SK-N-SH (cell line): ENCODE results near the gene PRCC. TPM values are rescaled to one million over a fixed set of nuclear protein-coding genes. Genes with fewer than 3 reads are reported as not detected.

ENCODE experiments used
- CTCF ChIA-PET: fragments of 300-600, 350-600 bp; formaldehyde crosslinking; extraction: SDS; loops from one replicate; lab custom pipeline; 2021; lab: Yijun Ruan, JAX
- POLR2A ChIA-PET: fragments of 350-600 bp; sonication (Branson Sonifier 250); formaldehyde crosslinking; extraction: SDS; loops from one replicate; lab custom pipeline; 2020; ENCODE audit warnings: antibody characterized with exemption, inconsistent platforms; lab: Yijun Ruan, JAX
- DNase-seq: peaks from one replicate; pipeline ENCODE4 v3.0.0; 2012
- H2AFZ ChIP-seq: fragments of 200-600 bp; sonication (generic); 2 replicates; pipeline ENCODE4 v1.8.1; 2016; ENCODE audit warnings: antibody characterized with exemption, mild to moderate bottlenecking, low read depth
- H3F3A ChIP-seq: fragments of 200-600 bp; sonication (generic); replicated peaks from 2 replicates; pipeline ENCODE3; 2016; ENCODE audit warnings: antibody characterized with exemption, mild to moderate bottlenecking; ENCODE audit not compliant: insufficient read depth
- H3K27ac ChIP-seq, 2 experiments: fragments of 200-500 bp in 1 of 2; fragments of 200-600 bp in 1 of 2; sonication (Bioruptor generic) in 1 of 2; sonication (generic), shearing (Covaris generic) in 1 of 2; 2 replicates each; pipeline versions ENCODE4 v1.5.1 to v1.6.1; 2014 to 2016; ENCODE audit warnings: low read depth in 2 of 2, inconsistent platforms in 1 of 2, low read length in 1 of 2, mild to moderate bottlenecking in 1 of 2, mixed read lengths in 1 of 2
- H3K27me3 ChIP-seq: fragments of 200-600 bp; sonication (generic), shearing (Covaris generic); 2 replicates; pipeline ENCODE4 v1.6.1; 2016; ENCODE audit warnings: mixed run types; ENCODE audit not compliant: insufficient read depth
- H3K36me3 ChIP-seq, 2 experiments: fragments of 200-500 bp in 1 of 2; fragments of 200-600 bp in 1 of 2; sonication (Bioruptor generic) in 1 of 2; sonication (generic) in 1 of 2; replicated peaks in 1 of 2; 2 replicates each; pipeline versions ENCODE3 to v1.5.1; 2014 to 2016; ENCODE audit warnings: low read length in 1 of 2, mild to moderate bottlenecking in 1 of 2; ENCODE audit not compliant: insufficient read depth in 2 of 2, control insufficient read depth in 1 of 2
- H3K4me1 ChIP-seq, 2 experiments: fragments of 200-500 bp in 1 of 2; fragments of 200-600 bp in 1 of 2; sonication (Bioruptor generic) in 1 of 2; sonication (generic), shearing (Covaris generic) in 1 of 2; 2 replicates each; pipeline versions ENCODE4 v1.5.1 to v1.6.1; 2014 to 2016; ENCODE audit warnings: low read depth in 1 of 2, low read length in 1 of 2, mixed run types in 1 of 2; ENCODE audit not compliant: insufficient read depth in 2 of 2, control insufficient read depth in 1 of 2
- H3K4me2 ChIP-seq: fragments of 200-600 bp; sonication (generic), shearing (Covaris generic); 2 replicates; pipeline ENCODE4 v1.6.1; 2017; ENCODE audit warnings: mixed run types
- H3K4me3 ChIP-seq, 2 experiments: fragments of 200-500 bp in 1 of 2; fragments of 200-600 bp in 1 of 2; sonication (Bioruptor generic) in 1 of 2; sonication (generic), shearing (Covaris generic) in 1 of 2; 2 replicates each; pipeline versions ENCODE4 v1.5.1 to v1.8.1; 2014 to 2016; ENCODE audit warnings: low read depth in 2 of 2, inconsistent platforms in 1 of 2, low read length in 1 of 2, mild to moderate bottlenecking in 1 of 2, mixed read lengths in 1 of 2, moderate library complexity in 1 of 2
- H3K79me2 ChIP-seq: fragments of 200-600 bp; sonication (generic); 2 replicates; pipeline ENCODE4 v1.8.1; 2017; ENCODE audit warnings: mild to moderate bottlenecking; ENCODE audit not compliant: insufficient read depth
- H3K9ac ChIP-seq: fragments of 200-600 bp; sonication (generic); 2 replicates; pipeline ENCODE4 v1.6.1; 2017; ENCODE audit warnings: mixed run types
- H3K9me2 ChIP-seq: fragments of 200-600 bp; sonication (generic); 2 replicates; pipeline ENCODE4 v1.6.1; 2017; ENCODE audit warnings: mixed run types
- H3K9me3 ChIP-seq: fragments of 200-600 bp; sonication (generic); 2 replicates; pipeline ENCODE4 v1.6.1; 2017; ENCODE audit warnings: mixed run types, mild to moderate bottlenecking, moderate library complexity
- H4K20me1 ChIP-seq: fragments of 200-600 bp; sonication (generic); 2 replicates; pipeline ENCODE4 v1.6.1; 2017; ENCODE audit warnings: mild to moderate bottlenecking, mixed run types; ENCODE audit not compliant: insufficient read depth
- CHD2 ChIP-seq: fragments of 150-350 bp; IDR thresholded peaks from 2 replicates; pipeline ENCODE4 v1.6.1; 2018; ENCODE audit warnings: low read length; ENCODE audit not compliant: partially characterized antibody
- EP300 ChIP-seq, 2 experiments: IDR thresholded peaks; 2 replicates each; pipeline versions ENCODE4 v1.4.0 to v1.6.1; 2012; ENCODE audit warnings: borderline replicate concordance in 1 of 2, low read depth in 1 of 2, low read length in 1 of 2
- EZH2phosphoT487 ChIP-seq: fragments of 200-600 bp; sonication (generic); IDR thresholded peaks from 2 replicates; pipeline ENCODE4 v1.6.1; 2017; ENCODE audit warnings: low read depth, mixed run types, mild to moderate bottlenecking, antibody characterized with exemption, moderate library complexity, borderline replicate concordance
- FOXJ3 ChIP-seq: sonication (generic); formaldehyde crosslinking; IDR thresholded peaks from 2 replicates; pipeline ENCODE4 v1.5.1; 2020; ENCODE audit warnings: mild to moderate bottlenecking, missing genetic modification reagents
- MXI1 ChIP-seq: IDR thresholded peaks from 2 replicates; pipeline ENCODE4 v1.6.1; 2012; ENCODE audit warnings: mild to moderate bottlenecking, low read depth, low read length, improper control_type of control experiment
- RAD21 ChIP-seq: IDR thresholded peaks from 2 replicates; pipeline ENCODE4 v1.6.1; 2012; ENCODE audit warnings: mild to moderate bottlenecking, low read length
- RCOR1 ChIP-seq: fragments of 150-350 bp; IDR thresholded peaks from 2 replicates; pipeline ENCODE4 v1.6.1; 2017; ENCODE audit warnings: antibody characterized with exemption, low read length
- TEAD4 ChIP-seq: IDR thresholded peaks from 2 replicates; pipeline ENCODE4 v1.4.0; 2012; ENCODE audit warnings: mild to moderate bottlenecking, borderline replicate concordance; ENCODE audit not compliant: insufficient read depth
- YY1 ChIP-seq: IDR thresholded peaks from 2 replicates; pipeline ENCODE4 v1.4.0; 2012; ENCODE audit warnings: low read depth, mild to moderate bottlenecking
- WGBS: methylation state at CpG from one replicate; pipeline ENCODE4 v1.1.6; 2017; ENCODE audit warnings: low lambda C conversion rate; 5-methylcytosine and 5-hydroxymethylcytosine counted together
- polyA plus RNA-seq, 3 experiments: library from polyadenylated mRNA; depleted of rRNA; stranded (reverse); fragments of >200 nt; gene quantifications; 2 replicates each; pipeline ENCODE4 v1.2.3, GENCODE V29; 2012
- TF ChIP-seq, protein P1 (sequence below): fragments of 200-600 bp; sonication (generic); IDR thresholded peaks from 2 replicates; pipeline ENCODE4 v1.6.1; 2017; ENCODE audit warnings: antibody characterized with exemption, mild to moderate bottlenecking, moderate library complexity
- TF ChIP-seq, protein P2 (sequence below): fragments of 150-350 bp; IDR thresholded peaks from 2 replicates; pipeline ENCODE4 v1.6.1; 2017; ENCODE audit warnings: antibody characterized with exemption, low read length, low read depth, borderline replicate concordance
- TF ChIP-seq, protein P3 (sequence below): IDR thresholded peaks from 2 replicates; pipeline ENCODE4 v1.4.0; 2012; ENCODE audit warnings: low read depth, borderline replicate concordance

PRCC gene
- polyA plus RNA-seq, 1 of the 3 experiments (the other 2 are of a cell fraction): 39.2 TPM

DNA sequence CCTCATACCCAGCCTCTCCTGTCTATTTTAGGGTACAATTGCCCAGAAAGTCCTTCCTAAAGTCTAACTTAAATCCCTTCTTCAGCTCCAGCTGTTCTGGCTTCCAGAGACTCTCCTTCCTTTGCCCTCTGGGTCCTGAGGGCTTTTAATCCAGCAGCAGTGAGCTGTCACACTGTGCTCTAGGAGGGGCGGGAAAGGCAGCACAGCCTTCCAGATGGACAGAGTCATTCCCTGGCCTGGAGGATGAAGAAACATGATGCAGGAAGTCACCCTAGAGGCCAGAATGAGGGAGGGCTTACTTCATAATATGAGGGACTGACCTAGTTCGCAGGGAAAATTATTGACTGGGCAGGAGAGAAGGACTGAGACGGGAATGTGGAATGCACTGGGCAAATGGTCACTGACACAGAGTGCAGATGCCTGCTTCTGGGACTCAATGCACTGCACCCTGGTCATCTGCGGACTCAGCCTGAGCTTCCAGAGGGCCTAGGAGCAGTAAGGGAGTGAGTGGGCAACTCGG, 48.0 kb downstream of the PRCC start:
- DNase-seq: peak; percentile 85
- POLR2A ChIA-PET: interaction anchor here (0.8 to 0.9 kb wide), 3 partner anchors 13 to 45 kb away, joined by 3 to 4 read pairs (median 3); no protein-coding TSS in a partner anchor
- H3K27ac ChIP-seq: peak overlapping the region in 1 of 2 experiments; percentile 61; a peak in 3 of 4 replicates
- H3K4me2 ChIP-seq: peak overlapping the region; percentile 20; the same call in 1 of the 2 replicates
- TF ChIP-seq, protein P1, sequence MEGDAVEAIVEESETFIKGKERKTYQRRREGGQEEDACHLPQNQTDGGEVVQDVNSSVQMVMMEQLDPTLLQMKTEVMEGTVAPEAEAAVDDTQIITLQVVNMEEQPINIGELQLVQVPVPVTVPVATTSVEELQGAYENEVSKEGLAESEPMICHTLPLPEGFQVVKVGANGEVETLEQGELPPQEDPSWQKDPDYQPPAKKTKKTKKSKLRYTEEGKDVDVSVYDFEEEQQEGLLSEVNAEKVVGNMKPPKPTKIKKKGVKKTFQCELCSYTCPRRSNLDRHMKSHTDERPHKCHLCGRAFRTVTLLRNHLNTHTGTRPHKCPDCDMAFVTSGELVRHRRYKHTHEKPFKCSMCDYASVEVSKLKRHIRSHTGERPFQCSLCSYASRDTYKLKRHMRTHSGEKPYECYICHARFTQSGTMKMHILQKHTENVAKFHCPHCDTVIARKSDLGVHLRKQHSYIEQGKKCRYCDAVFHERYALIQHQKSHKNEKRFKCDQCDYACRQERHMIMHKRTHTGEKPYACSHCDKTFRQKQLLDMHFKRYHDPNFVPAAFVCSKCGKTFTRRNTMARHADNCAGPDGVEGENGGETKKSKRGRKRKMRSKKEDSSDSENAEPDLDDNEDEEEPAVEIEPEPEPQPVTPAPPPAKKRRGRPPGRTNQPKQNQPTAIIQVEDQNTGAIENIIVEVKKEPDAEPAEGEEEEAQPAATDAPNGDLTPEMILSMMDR: peak; percentile 13; the same call in 1 of the 2 replicates
- TF ChIP-seq YY1: no peak
- TF ChIP-seq CHD2: peak; percentile 12
- TF ChIP-seq, protein P2, sequence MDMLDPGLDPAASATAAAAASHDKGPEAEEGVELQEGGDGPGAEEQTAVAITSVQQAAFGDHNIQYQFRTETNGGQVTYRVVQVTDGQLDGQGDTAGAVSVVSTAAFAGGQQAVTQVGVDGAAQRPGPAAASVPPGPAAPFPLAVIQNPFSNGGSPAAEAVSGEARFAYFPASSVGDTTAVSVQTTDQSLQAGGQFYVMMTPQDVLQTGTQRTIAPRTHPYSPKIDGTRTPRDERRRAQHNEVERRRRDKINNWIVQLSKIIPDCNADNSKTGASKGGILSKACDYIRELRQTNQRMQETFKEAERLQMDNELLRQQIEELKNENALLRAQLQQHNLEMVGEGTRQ: no peak
- TF ChIP-seq EP300 (IDR thresholded peaks at IDR 0.05; ENCODE audit: borderline replicate concordance in 1 of 2, low read depth in 1 of 2, low read length in 1 of 2): peak in 1 of 2 experiments; percentile 63; a peak in 1 of 4 replicates
- TF ChIP-seq MXI1: peak; percentile 72; the same call in 1 of the 2 replicates
- no peak for TF ChIP-seq TEAD4
- 0 out of 2 replicates have a peak, but pooled peaks have one; percentile 22 for TF ChIP-seq RAD21
- TF ChIP-seq EZH2phosphoT487: no peak
- peak; percentile 54; the same call in 1 of the 2 replicates for TF ChIP-seq RCOR1
- 0 out of 2 replicates have a peak, but pooled peaks have one; percentile 25 for TF ChIP-seq FOXJ3 (CRISPR knock-in tag)
- TF ChIP-seq, all 33 proteins: peak for 7
- no peak overlapping the region for H3K4me3 ChIP-seq
- H4K20me1 ChIP-seq: no peaks in the 10 kb centered on the region
- 53% methylated on average over 5 of the region's 5 CpGs for WGBS
- H2AFZ ChIP-seq: no peak overlapping the region
- H3F3A ChIP-seq: no peaks in the 10 kb centered on the region
- no peak overlapping the region for H3K9ac ChIP-seq
- H3K79me2 ChIP-seq: no peaks in the 10 kb centered on the region
- H3K9me3 ChIP-seq: no peaks in the 10 kb centered on the region
- no peaks in the 10 kb centered on the region for H3K36me3 ChIP-seq
- H3K4me1 ChIP-seq: peaks cover 15 to 26% of the 10 kb centered on the region in 2 experiments
- H3K27me3 ChIP-seq: no peaks in the 10 kb centered on the region
- H3K9me2 ChIP-seq: no peaks in the 10 kb centered on the region
- CTCF ChIA-PET: interaction anchor here (0.7 to 5.5 kb wide), 8 partner anchors 10 to 156 kb away, joined by 3 to 27 read pairs (median 7); partner anchors contain the start of genes INSRR and NTRK1

DNA sequence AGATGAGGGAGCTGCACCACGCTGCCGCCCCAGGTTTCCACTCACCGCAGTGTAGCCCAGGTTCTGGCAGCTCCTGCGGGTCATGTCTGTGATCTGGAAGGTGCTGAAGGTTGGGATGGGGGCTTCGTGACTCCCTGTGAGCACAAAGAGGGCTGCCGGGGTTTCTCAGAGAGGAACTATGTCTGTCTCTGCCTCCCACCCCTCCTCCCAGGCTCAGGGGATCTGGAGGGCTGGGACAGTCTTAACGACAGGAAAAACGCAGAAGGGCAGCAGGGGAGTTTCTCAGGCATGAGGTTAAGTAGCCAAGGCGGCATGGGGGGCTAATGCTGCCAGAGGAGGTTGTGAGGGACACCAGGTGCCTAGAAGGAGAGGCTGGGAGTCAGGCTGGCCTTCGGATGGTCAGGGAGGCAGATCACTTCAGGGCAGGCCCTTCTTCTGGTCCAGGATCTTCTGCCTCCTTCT, 48.7 kb downstream of the PRCC start:
- ChIA-PET CTCF (interaction anchor here (0.7 to 5.5 kb wide), 7 partner anchors 9 to 156 kb away, joined by 3 to 27 read pairs (median 9); partner anchors contain the start of genes INSRR and NTRK1), POLR2A (interaction anchor here (0.9 kb wide), 1 partner anchor 23 kb away, joined by 4 read pairs; no protein-coding TSS in a partner anchor)
- Histone ChIP-seq H4K20me1 (no peaks in the 10 kb centered on the region), H3F3A (no peaks in the 10 kb centered on the region), H2AFZ (no peak overlapping the region), H3K9me3 (no peaks in the 10 kb centered on the region), H3K36me3 (no peaks in the 10 kb centered on the region), H3K79me2 (no peaks in the 10 kb centered on the region), H3K4me1 (peaks cover 15 to 26% of the 10 kb centered on the region in 2 experiments), H3K4me2 (0 out of 2 replicates have a peak overlapping the region, but pooled peaks have one; percentile 20), H3K27ac (peak overlapping the region in 1 of 2 experiments; percentile 61; a peak in 3 of 4 replicates), H3K9me2 (no peaks in the 10 kb centered on the region), H3K9ac (no peak overlapping the region), H3K4me3 (no peak overlapping the region), H3K27me3 (no peaks in the 10 kb centered on the region)
- DNase-seq: no peak
- WGBS: 84% methylated on average over 8 of the region's 10 CpGs
- TF ChIP-seq, protein P3, sequence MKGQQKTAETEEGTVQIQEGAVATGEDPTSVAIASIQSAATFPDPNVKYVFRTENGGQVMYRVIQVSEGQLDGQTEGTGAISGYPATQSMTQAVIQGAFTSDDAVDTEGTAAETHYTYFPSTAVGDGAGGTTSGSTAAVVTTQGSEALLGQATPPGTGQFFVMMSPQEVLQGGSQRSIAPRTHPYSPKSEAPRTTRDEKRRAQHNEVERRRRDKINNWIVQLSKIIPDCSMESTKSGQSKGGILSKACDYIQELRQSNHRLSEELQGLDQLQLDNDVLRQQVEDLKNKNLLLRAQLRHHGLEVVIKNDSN: no peak
